Femur (tissue), 1 donor: Measurements from ENCODE around the gene PPP2R2D.
A peak's percentile ranks its signal among the peaks of the same experiment; 100 is the strongest.
"Not testable (repeated sequence)": the region's sequence is repeated elsewhere in the genome, so short reads cannot be mapped to it uniquely, and the experiment has no call there.

ENCODE experiments used
- DNase-seq: peaks from one replicate; pipeline ENCODE4 v3.0.0-alpha.2; 2017

PPP2R2D gene

GRCh38 chr10:131930150-131930549, 29.3 kb downstream of the PPP2R2D start:
- no peak for DNase-seq

GRCh38 chr10:131930586-131931330, 29.9 kb downstream of the PPP2R2D start:
- no peak for DNase-seq

- no peak for DNase-seq
Measured at GRCh38 chr10:131931981-131932380, 31.2 kb downstream of the PPP2R2D start.

GRCh38 chr10:131933016-131933695, 32.3 kb downstream of the PPP2R2D start:
- DNase-seq = no peak

GRCh38 chr10:131933696-131934086, 32.9 kb downstream of the PPP2R2D start:
- no peak for DNase-seq

GRCh38 chr10:131934769-131935168, 34.0 kb downstream of the PPP2R2D start:
- no peak for DNase-seq

- DNase-seq = no peak
Measured at GRCh38 chr10:131935260-131935659, 34.5 kb downstream of the PPP2R2D start.

- DNase-seq = no peak
Measured at GRCh38 chr10:131936294-131936693, 35.5 kb downstream of the PPP2R2D start.

- DNase-seq = no peak
Measured at GRCh38 chr10:131936736-131937135, 35.9 kb downstream of the PPP2R2D start.

GRCh38 chr10:131937836-131938235, 37.0 kb downstream of the PPP2R2D start:
- DNase-seq = no peak

GRCh38 chr10:131938681-131939080, 37.9 kb downstream of the PPP2R2D start:
- DNase-seq = no peak

- no peak for DNase-seq
Measured at GRCh38 chr10:131942455-131942854, 41.6 kb downstream of the PPP2R2D start.

GRCh38 chr10:131943021-131943814, 42.4 kb downstream of the PPP2R2D start:
- DNase-seq = peak; percentile 13

- peak; percentile 10 for DNase-seq
Measured at GRCh38 chr10:131944412-131944811, 43.6 kb downstream of the PPP2R2D start.

GRCh38 chr10:131944976-131945695, 44.3 kb downstream of the PPP2R2D start:
- peak; percentile 11 for DNase-seq

GRCh38 chr10:131946321-131946751, 45.5 kb downstream of the PPP2R2D start:
- DNase-seq = no peak

GRCh38 chr10:131946880-131947279, 46.1 kb downstream of the PPP2R2D start:
- peak; percentile 13 for DNase-seq

GRCh38 chr10:131947631-131948347, 47.0 kb downstream of the PPP2R2D start:
- DNase-seq = peak; percentile 6

- peak; percentile 6 for DNase-seq
Measured at GRCh38 chr10:131948501-131948900, 47.7 kb downstream of the PPP2R2D start.

GRCh38 chr10:131949041-131949862, 48.4 kb downstream of the PPP2R2D start:
- DNase-seq = peak; percentile 9

GRCh38 chr10:131949908-131950307, 49.1 kb downstream of the PPP2R2D start:
- not testable (repeated sequence) for DNase-seq
